Fibroblast of the aortic adventitia (primary cell): ENCODE results near the gene ADGRF3. TPM values are rescaled to one million over a fixed set of nuclear protein-coding genes. Genes with fewer than 3 reads are reported as not detected.
"Not testable (repeated sequence)": the region's sequence is repeated elsewhere in the genome, so short reads cannot be mapped to it uniquely, and the experiment has no call there.

ENCODE experiments used
- DNase-seq: peaks from one replicate; pipeline ENCODE4 v3.0.0-alpha.2; 2010; ENCODE audit warnings: low read depth
- H3K4me3 ChIP-seq: 2 replicates; pipeline ENCODE4 v1.5.1; 2011; ENCODE audit warnings: low read depth, mild to moderate bottlenecking, control low read depth, low read length, moderate library complexity
- CTCF ChIP-seq: IDR thresholded peaks from 2 replicates; pipeline ENCODE4 v1.5.1; 2011; ENCODE audit warnings: mild to moderate bottlenecking, low read length, control low read depth, inconsistent platforms; ENCODE audit not compliant: insufficient read depth
- total RNA-seq: library from RNA; depleted of rRNA; stranded (reverse); fragments of >200 nt; gene quantifications from 2 replicates; pipeline ENCODE4 v1.2.3, GENCODE V29; 2012; ENCODE audit warnings: low replicate concordance

Gene ADGRF3
- total RNA-seq, 1 donor = 0.09 TPM

- H3K4me3 ChIP-seq = no peak overlapping the region
- DNase-seq = no peak
- TF ChIP-seq CTCF = no peak
These were observed 33.7 kb upstream of the ADGRF3 start for GRCh38 chr2:26380281-26380680.

- DNase-seq = no peak
- no peak for TF ChIP-seq CTCF
These were observed 30.2 kb upstream of the ADGRF3 start for GRCh38 chr2:26376799-26377198.

GRCh38 chr2:26370909-26371308 lies 24.3 kb upstream of the ADGRF3 start:
- DNase-seq, H3K4me3 ChIP-seq: not testable (repeated sequence)

More at GRCh38 chr2:26376799-26377198, 30.2 kb upstream of the ADGRF3 start:
- H3K4me3 ChIP-seq = no peak overlapping the region

- H3K4me3 ChIP-seq, DNase-seq: not testable (repeated sequence)
These were observed 23.1 kb upstream of the ADGRF3 start for GRCh38 chr2:26369664-26370063.

- TF ChIP-seq CTCF = no peak
- no peak for DNase-seq
- no peak overlapping the region for H3K4me3 ChIP-seq
These were observed 20.4 kb upstream of the ADGRF3 start for GRCh38 chr2:26366957-26367356.

- no peak for DNase-seq
- no peak for TF ChIP-seq CTCF
- H3K4me3 ChIP-seq = no peak overlapping the region
These were observed 18.1 kb upstream of the ADGRF3 start for GRCh38 chr2:26364669-26365068.

GRCh38 chr2:26363958-26364357 lies 17.4 kb upstream of the ADGRF3 start:
- no peak for TF ChIP-seq CTCF
- DNase-seq = no peak
- H3K4me3 ChIP-seq = no peak overlapping the region

GRCh38 chr2:26363323-26363722 lies 16.7 kb upstream of the ADGRF3 start:
- no peak for TF ChIP-seq CTCF
- DNase-seq = peak; percentile 51

More at GRCh38 chr2:26363323-26363722, 16.7 kb upstream of the ADGRF3 start:
- no peak overlapping the region for H3K4me3 ChIP-seq
